Measurements from ENCODE around the gene KLRC1.

DNA sequence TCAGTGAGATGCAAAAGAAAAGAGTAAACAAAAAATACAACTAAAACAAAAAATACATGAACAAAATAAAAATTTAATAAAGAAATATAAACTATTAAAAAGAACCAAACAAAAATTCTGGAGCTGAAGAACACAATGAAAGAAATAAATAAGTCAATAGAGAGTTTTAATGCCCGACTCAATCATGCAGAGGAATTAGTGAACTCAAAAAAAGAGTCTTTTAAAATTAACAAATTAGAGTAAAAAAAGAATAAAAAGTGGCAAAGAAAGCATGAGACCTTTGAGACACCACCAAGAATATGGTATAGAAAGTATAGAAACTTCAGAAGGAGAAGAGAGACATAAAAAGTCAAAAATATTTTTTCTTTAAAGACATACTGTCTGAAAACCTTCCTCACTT lies 2.6 kb upstream of the KLRC1 start:
- no peak for TF ChIP-seq CTCF (IDR thresholded peaks at IDR 0.05)
- no peak for TF ChIP-seq POLR2A (IDR thresholded peaks at IDR 0.05)

All from ovary (tissue), 3 donors.